GM19238 (cell line): ENCODE data around the gene TUBGCP6.

Experiments
- DNase-seq: peaks from one replicate; pipeline ENCODE4 v3.0.0; 2011; ENCODE audit warnings: low spot score; ENCODE audit not compliant: insufficient read length

TUBGCP6 gene

GRCh38 chr22:50252082-50253045 lies 7.5 kb upstream of the TUBGCP6 start:
- no peak for DNase-seq

DNA sequence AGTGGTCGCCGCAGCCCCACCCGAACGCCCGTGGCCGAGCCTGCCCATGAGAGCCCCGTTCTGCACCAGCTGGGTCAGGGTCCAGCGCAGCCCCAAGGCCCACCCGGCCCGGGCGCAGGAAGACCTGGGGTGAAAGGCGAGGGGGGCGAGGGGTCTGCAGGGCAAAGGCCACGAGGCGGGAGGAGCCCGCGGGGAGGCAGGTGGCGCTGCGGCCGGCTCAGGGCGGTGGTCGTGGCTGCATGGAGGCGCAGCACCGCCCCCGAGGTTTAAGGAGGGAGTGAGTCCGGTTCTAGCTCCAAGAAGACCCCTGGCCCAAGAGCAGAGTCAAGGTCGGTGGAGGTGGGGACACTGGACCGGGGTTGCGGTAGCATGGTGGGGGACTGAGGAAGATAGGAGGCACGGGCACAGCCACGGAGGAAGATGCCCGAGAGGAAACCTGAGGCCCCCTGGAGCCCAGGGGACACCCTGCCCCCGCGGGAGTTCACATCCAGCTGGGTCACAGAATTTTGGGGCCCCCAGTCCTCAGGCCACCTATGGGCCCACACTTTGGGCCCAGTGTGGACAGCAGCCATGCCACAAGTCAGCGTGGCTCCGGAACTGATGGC lies 6.8 kb upstream of the TUBGCP6 start:
- no peak for DNase-seq

- peak; percentile 92 for DNase-seq
Observed at GRCh38 chr22:50250555-50251476, 6.0 kb upstream of the TUBGCP6 start, which contains the start of gene HDAC10. TSS of gene HDAC10 (minus strand) at chr22:50251265. CDS start at chr22:50251032, 233 bp downstream.

DNA sequence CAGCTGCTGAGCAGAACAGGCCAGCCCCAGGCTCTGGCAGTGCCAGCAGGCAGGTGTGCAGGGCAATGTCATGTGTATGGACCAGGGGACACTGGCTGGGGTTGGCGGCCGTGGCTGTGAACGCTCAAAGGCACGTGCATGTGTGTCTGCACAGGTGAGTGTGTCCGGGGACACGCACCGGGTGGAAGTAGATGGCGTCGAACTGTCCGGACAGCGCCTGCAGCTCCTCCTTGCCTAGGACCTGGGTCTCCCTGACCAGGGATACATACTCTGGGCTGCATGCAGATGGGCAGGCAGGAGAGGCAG lies 5.4 kb upstream of the TUBGCP6 start:
- DNase-seq = no peak

DNA sequence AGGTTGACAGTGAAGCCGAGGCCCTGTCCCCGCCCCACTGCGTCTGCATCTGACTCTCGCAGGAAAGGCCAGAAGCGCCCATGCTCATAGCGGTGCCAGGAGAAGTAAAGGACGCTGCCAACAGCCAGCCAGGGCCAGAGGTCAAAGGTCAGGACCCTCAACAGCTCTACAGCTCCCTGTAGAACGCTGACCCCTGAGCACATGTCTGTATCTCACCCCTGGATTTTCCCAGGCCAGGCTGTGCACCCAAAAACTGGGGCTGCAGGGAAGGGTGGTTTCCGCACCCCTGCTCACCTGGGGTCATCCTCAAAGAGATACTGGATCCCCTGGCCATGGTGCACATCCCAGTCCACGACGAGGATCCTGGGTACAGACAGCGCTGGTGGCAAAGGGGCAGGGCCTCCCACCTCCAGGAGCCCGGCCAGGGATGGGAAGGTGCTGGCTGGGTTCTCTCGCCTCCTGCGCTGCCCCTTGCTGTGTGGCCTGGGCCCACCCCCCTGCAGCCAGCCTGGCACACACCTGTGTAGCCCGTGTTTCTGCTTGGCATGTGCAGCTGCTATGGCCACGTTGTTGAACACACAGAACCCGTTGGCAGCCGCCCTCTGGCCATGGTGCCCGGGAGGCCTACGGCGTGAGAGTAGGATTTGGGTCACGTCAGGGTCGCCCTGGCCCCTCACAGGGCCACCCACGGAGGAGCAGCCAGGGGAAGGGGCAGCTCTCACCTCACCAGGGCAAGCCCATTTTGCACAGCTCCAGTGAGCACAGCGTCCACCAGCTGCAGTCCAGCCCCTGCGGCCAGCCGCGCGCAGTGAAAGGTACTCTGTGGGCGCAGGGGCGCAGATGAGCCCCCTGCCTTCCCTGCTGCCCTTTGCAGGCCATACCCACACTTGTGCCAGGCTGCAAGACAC lies 4.8 kb upstream of the TUBGCP6 start:
- no peak for DNase-seq

- DNase-seq = no peak
Observed at GRCh38 chr22:50248196-50249081, 3.6 kb upstream of the TUBGCP6 start.

DNA sequence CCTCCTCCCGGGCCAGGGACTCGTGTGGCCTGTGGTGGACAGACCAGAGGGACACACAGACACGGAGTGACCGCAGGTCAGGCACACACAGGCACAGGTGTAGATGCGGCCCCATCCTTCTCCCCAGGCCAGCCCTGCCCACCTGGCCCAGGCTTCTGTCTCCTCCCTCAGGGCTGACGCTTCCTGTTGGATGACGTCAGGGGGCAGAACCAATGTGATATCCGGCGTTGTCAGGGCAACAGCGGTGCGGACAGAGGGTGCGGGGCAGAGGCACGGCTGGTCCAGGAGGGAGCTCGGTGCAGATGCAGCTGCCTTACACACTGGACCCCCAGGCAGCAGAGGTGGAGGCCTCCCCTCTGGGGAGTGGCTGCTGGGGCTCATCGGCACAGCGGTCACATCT lies 2.9 kb upstream of the TUBGCP6 start:
- no peak for DNase-seq

DNA sequence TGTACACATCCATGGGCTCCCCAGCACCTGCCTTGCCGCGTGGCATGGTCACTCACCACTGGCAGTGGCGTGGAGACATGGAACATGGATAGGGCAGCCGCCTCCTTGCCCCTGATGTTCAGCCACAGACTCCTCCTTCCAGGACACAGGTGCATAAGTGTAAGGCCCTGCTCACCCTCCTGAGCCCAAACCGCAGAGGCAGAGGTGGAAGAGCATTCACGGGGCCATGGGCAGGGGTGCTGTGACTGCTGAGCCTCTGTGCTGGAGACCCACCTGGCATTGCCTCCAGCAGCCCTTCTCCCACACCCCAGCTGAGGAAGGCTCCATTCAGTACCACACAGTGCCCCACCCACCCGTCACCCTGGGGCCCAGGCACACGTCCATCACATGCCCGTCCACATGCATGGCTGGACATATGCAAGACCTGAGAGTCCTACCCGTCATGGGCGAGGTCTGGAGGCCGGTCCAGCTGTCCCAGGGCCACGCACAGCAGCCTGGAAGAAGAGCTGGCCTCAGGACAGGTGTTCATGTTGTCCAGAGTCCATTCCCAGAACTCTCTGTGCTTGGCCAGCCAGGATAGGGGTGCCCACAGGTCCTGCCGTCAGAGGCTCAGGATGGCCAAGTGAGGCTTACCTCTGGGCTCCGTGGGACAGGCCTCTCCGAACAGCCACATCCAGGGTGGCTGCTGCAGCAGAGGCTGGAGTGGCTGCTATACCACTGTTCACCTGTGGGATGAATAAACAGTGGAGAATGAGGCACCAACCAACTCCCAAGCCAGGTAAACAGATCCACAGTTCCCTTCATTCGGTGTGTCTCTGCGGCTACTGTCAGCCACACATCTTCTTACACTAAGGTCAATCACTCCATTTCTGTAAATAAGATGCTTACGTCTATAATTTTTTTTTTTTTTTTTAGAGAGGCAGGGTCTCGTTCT lies 1.7 kb upstream of the TUBGCP6 start:
- no peak for DNase-seq

DNA sequence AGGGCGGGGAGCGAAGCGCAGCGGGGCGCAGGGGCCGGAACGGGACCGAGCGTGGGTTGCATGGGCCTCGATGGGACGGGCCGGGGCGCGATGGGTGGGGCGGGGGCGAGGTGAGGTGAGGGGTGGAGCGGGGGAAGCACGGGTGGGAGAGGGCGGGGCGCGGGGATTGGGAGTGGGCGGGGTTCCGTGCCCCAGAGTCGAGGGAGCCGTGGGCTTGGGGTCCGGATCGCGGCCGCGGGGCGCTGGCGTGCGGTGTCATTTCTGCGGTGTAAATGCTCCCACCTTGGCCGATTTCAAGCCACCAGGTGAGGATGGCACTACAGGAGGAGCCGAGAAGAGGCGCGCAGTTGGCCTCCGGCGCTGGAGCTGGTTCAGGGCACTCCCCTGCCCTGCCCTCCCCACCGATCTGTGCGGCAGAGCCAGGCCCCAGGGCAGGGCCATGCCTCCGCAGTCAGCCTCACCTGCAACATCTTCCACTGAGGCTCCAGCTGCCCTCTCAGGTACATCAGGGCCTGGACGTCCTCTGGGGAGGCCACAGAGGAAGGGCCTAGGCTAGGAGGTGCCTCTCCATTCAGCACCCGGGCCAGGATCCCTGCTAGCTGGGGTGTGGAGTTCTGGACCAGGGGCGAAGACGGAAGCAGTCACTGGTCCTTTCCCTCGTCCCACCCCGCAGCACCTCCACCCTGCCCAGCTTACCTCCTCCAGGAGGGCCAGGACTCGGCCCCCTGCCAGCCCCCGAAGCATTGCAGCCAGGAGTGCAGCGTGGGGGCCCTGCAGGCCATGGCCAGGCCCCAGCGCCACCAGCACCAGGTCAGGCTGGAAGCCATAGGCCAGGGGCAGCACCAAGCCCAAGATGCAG lies 620 bp upstream of the TUBGCP6 start:
- DNase-seq = no peak

DNA sequence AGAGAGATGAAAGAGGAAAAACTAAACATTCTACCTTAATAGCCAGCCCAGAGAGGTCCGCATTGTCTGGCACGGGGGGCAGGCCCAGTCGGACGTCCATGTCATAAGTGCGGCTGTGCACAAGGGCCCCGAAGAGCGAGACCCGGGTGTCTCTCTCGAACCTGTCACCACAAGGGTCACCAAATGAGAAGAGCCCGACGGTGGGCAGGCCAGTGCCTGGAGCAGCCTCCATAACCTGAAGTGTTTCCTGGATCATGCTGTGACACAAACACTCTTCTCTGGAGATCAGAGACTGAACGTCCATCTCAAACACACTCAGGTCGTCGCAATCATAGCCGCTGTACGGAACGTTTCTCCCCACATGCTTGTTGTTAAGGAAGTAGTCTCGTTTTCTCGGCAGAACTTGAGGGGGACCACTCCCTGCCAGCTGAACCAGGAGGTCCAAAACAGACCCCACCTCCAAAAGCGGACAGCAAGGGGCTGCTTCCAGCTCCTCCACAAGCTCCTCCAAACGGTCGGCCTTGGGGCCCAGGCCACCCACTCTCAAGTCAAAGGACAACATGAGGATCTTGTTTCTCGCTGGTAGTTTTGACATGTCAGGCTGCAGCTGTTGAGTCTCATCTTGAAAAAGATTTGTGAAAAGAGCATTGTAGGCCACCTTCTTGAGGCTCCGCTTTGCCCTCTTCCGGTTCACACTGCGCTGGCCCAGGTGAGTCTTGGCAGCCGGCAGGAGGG lies 971 bp downstream of the TUBGCP6 start:
- no peak for DNase-seq

GRCh38 chr22:50242406-50242949 lies 2.3 kb downstream of the TUBGCP6 start:
- DNase-seq = no peak

DNA sequence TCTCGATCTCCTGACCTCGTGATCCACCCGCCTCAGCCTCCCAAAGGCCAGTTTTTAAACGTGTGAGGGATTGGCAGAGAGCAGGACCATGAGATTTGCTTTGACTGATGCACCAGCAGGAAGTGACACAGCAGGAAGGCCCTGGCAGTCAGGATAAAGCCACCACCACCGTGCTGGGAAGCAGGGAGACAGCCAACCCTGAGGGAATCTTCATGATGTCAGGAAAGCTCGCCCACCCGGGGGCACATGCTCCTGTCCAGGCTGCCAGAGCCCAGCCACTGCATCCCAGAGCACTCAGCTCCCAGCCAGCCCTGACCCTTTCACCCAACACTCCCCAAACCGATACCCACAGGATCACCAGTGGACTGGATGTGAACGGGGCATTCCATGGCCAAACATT lies 6.1 kb downstream of the TUBGCP6 start:
- no peak for DNase-seq

- DNase-seq = no peak
Observed at GRCh38 chr22:50236731-50237409, 8.0 kb downstream of the TUBGCP6 start.

DNA sequence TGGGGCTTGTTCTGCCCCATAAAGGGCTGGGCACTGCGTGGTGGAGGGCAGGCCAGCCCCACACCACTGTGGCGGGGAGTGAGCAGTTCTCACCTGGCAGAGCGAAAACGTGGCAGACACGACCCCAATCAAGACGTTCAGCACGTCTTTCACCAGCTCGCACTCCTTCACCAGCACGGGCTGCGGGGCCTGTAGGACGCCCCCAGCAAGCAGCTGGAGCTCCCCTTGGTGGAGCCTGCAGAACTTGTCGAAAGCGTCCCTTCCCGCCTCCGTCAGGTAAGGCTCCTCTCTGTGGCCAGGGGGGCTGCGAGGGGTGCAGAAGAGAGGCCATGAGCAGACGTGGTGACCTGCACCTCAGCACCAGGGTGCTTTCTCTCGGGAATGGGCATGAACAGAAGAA lies 11.6 kb downstream of the TUBGCP6 start:
- no peak for DNase-seq

GRCh38 chr22:50232481-50233151 lies 12.2 kb downstream of the TUBGCP6 start:
- DNase-seq = no peak

DNA sequence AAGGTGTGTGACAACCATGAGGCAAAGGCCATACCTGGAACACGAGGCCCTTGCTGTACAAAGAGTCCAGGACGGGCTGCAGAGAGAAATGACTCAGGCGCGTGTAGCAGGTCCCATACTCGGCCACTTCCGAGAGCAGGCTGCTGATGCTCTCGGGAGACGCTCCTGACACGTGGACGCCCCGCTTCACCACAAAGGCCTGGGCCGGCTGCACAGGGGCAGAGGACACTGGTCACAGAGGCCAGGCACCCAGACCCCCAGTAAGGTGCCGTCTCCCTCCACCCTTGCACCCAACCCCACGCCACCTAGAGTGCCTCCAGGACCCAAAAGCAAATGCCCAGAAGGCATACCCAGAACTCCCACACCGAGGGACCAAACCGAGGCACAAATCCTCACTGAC lies 15.5 kb downstream of the TUBGCP6 start:
- DNase-seq = no peak
